ENCODE results near the gene TLE5. TPM values are rescaled to one million over a fixed set of nuclear protein-coding genes. Genes with fewer than 3 reads are reported as not detected.

Gene TLE5
- total RNA-seq, 1 donor from 2014 or later: 98.1 TPM

DNA sequence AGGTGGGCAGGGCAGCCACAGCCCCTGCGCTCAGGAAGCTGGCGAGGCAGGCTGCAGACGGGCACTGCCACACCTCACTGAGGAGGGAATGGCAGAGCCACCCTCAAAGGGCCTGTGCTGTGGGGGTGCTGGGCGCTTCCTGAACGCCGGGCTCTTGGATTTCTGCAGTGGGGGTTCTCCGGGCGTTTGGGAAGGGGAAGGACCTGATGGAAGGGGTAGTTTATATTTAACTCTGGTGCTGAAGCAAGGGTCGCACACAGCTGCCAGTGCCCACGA, 42.4 kb upstream of the TLE5 start:
- Histone ChIP-seq H3K27me3 (ENCODE audit: control insufficient read depth in 3 of 3, insufficient read depth in 3 of 3, low read length in 3 of 3) (no peaks in the 10 kb centered on the region), H3K36me3 (ENCODE audit: control insufficient read depth in 3 of 3, insufficient read depth in 3 of 3, low read length in 3 of 3) (peaks cover 0 to 2% (median 0%) of the 10 kb centered on the region in 3 donors), H3K9me3 (ENCODE audit: control insufficient read depth in 3 of 3, low read length in 3 of 3) (no peaks in the 10 kb centered on the region), H3K4me3 (ENCODE audit: low read length in 3 of 3) (no peak overlapping the region), H3K9ac (ENCODE audit: low read depth in 1 of 3, low read length in 3 of 3) (no peak overlapping the region), H3K4me1 (ENCODE audit: control insufficient read depth in 3 of 3, insufficient read depth in 3 of 3, low read length in 3 of 3) (peaks cover 38 to 71% (median 59%) of the 10 kb centered on the region in 3 donors), H3K27ac (ENCODE audit: low read depth, low read length) (no peak overlapping the region)

DNA sequence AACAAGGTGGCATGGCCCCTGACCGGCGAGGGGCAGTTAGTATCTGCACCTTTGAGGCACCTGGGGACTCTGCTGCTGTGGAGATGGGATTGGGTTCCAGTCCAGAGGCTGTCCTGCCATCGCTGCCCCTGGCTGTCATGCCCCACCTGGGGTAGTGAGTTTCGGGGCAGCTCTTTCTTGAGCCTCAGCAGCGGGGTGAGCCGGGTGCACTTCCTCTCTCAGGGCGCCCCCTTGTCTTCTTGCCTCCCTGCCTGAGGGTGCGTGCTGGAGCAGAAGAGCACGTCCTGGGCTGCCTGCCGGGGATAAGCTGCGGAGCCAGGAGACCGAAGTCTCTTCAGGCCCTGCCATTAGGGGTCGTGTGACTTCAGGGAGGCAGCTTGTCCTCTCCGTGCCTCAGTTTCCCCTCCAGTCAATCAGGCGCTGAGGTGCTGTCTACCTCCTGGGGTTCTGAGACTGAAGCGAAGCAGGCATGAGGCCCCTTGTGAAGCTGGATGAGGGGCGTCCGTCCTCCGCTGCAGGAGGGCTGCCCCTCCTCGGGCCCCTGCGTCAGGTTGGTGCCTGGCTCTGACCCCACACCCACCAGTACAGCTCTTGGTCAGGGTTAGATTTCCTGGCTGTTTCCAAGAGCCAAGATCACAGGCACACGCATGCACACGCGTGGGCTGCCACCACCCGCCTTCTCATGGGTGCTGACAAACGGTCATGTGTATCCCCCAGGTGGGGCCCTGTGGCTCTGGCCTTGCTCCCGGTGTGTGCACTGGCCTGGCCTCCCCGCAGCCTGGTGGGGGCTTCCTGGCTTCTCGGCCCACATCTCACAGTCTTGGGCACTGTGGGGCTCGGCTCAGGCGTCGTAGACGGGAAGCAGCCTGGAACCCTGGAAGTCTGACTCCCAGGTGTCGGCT, 40.2 kb upstream of the TLE5 start:
- Histone ChIP-seq H3K27ac (ENCODE audit: low read depth, low read length) (no peak overlapping the region), H3K9me3 (ENCODE audit: control insufficient read depth in 3 of 3, low read length in 3 of 3) (no peaks in the 10 kb centered on the region), H3K27me3 (ENCODE audit: control insufficient read depth in 3 of 3, insufficient read depth in 3 of 3, low read length in 3 of 3) (no peaks in the 10 kb centered on the region), H3K4me3 (ENCODE audit: low read length in 3 of 3) (no peak overlapping the region), H3K36me3 (ENCODE audit: control insufficient read depth in 3 of 3, insufficient read depth in 3 of 3, low read length in 3 of 3) (peaks cover 0 to 2% (median 0%) of the 10 kb centered on the region in 3 donors), H3K9ac (ENCODE audit: low read depth in 1 of 3, low read length in 3 of 3) (peak overlapping the region in 1 of 3 donors; percentile 16), H3K4me1 (ENCODE audit: control insufficient read depth in 3 of 3, insufficient read depth in 3 of 3, low read length in 3 of 3) (peaks cover 59 to 85% (median 74%) of the 10 kb centered on the region in 3 donors)

DNA sequence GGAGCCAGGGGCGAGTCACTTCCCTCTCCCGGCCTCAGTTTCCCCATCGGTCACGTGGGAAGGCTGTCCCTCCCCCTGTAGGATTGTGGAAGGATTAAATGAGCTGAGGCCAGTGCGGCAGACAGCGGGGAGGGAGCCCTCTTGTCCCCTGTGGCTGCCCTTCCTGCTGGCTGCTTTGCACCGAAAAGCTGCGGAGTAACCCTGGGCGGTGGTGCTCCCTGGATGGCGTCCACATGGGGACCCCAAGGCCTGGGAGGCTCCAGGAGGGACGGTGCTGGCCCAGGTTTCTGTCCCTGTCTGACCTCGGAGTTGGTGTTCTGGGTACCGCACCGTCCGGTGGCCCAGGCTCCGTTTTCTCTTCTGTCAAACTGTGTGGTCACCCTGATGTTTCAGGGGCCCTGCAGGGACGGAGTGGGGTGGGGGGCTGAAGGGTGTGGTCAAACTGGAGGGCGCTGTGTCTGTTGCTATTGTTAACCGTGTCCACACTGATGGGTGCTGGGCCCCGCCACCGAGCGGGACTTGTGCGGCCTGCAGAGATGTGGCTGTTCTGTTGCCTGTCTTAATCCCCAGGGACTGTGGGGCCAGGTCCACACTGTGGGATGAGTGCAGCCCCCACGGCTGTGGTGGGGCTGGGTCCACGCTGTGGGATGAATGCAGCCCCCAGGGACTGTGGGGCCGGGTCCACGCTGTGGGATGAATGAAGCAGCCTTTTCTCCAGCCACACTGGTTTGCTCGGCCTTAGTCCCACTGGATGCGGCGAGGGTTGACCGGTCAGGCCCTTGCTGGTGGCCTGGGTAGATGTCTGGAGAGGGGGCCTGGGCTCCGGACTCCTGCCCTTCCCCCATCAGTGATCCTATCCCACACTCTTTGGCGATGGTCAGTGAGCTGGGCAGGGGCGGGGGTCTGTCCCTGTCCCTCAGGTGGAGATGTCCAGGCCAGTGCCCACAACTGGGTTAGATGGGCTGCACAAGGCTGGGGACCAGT, 38.7 kb upstream of the TLE5 start:
- Histone ChIP-seq H3K36me3 (ENCODE audit: control insufficient read depth in 3 of 3, insufficient read depth in 3 of 3, low read length in 3 of 3) (peaks cover 0 to 2% (median 0%) of the 10 kb centered on the region in 3 donors), H3K27me3 (ENCODE audit: control insufficient read depth in 3 of 3, insufficient read depth in 3 of 3, low read length in 3 of 3) (no peaks in the 10 kb centered on the region), H3K4me3 (ENCODE audit: low read length in 3 of 3) (no peak overlapping the region), H3K27ac (ENCODE audit: low read depth, low read length) (no peak overlapping the region), H3K9me3 (ENCODE audit: control insufficient read depth in 3 of 3, low read length in 3 of 3) (no peaks in the 10 kb centered on the region), H3K9ac (ENCODE audit: low read depth in 1 of 3, low read length in 3 of 3) (peak overlapping the region; percentile 6 to 99 (median 10)), H3K4me1 (ENCODE audit: control insufficient read depth in 3 of 3, insufficient read depth in 3 of 3, low read length in 3 of 3) (peaks cover 66 to 87% (median 81%) of the 10 kb centered on the region in 3 donors)

DNA sequence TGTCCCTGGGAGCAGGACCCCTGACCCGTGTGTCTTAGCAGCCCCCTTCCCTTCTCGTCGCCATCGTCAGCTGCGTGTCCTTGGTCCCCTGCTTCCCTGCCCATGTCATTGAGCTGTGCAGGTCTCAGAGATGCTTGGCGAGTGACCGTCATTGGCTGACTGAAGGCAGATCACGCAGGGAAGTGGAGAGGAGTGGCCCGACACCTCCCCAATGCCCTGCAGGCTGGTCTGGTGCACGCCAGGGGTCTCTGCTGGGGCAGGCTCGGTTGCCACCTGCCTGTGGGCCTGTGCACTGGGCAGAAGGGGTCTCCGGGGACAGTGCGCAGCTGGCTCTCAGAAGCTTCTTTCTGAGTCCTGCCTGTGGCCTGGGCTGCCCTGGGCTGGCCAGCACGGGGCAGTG, 38.0 kb upstream of the TLE5 start:
- H3K4me1 ChIP-seq (ENCODE audit: control insufficient read depth in 3 of 3, insufficient read depth in 3 of 3, low read length in 3 of 3): peaks cover 68 to 87% (median 82%) of the 10 kb centered on the region in 3 donors
- H3K27me3 ChIP-seq (ENCODE audit: control insufficient read depth in 3 of 3, insufficient read depth in 3 of 3, low read length in 3 of 3): no peaks in the 10 kb centered on the region
- peak overlapping the region; percentile 6 to 99 (median 43) for H3K9ac ChIP-seq (ENCODE audit: low read depth in 1 of 3, low read length in 3 of 3)
- H3K27ac ChIP-seq (ENCODE audit: low read depth, low read length): no peak overlapping the region
- no peaks in the 10 kb centered on the region for H3K9me3 ChIP-seq (ENCODE audit: control insufficient read depth in 3 of 3, low read length in 3 of 3)
- H3K4me3 ChIP-seq (ENCODE audit: low read length in 3 of 3): peak overlapping the region in 1 of 3 donors; percentile 13
- H3K36me3 ChIP-seq (ENCODE audit: control insufficient read depth in 3 of 3, insufficient read depth in 3 of 3, low read length in 3 of 3): peaks cover 0 to 2% (median 0%) of the 10 kb centered on the region in 3 donors

DNA sequence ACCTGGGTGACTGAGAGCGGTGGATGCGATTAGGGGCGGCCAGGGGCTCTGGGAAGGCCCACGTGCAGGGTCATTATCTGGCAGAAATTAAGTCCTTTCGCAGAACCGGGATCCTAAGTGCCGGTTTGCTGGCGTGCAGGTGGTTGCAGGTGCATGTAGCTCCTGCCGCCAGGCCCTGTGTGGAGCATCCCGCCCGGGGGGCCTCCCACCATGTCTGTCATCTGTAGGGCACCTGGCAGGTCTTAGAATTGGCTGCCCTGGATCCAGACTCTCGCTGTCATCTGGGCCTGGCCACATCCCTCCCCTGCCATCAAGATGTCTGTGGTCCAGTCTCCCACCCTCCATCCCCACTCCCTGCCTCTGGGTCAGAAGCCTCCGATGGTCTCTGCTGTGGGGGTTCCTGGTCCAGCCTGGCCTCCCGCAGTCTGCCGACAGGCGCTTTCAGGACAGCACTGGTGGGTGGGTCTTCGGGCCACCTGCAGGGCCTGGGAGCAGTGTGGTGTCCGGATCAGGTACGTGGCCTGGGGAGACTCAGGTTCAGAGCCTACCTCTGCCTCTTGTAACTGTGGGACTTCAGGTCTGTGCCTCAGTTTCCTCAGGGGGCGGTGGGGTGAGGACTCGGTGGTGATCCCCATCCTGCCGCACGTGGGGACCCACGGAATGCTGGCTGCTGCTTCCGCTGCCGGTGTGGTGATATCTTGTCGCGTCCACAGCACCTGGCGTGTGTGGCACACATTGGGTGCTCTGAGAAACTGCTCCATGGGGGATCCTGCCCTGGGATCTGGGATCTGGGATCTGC, 37.3 kb upstream of the TLE5 start:
- Histone ChIP-seq H3K9me3 (ENCODE audit: control insufficient read depth in 3 of 3, low read length in 3 of 3) (no peaks in the 10 kb centered on the region), H3K27ac (ENCODE audit: low read depth, low read length) (peak overlapping the region; percentile 81), H3K36me3 (ENCODE audit: control insufficient read depth in 3 of 3, insufficient read depth in 3 of 3, low read length in 3 of 3) (peaks cover 0 to 2% (median 0%) of the 10 kb centered on the region in 3 donors), H3K4me3 (ENCODE audit: low read length in 3 of 3) (peak overlapping the region; percentile 68 to 91 (median 87)), H3K27me3 (ENCODE audit: control insufficient read depth in 3 of 3, insufficient read depth in 3 of 3, low read length in 3 of 3) (no peaks in the 10 kb centered on the region), H3K9ac (ENCODE audit: low read depth in 1 of 3, low read length in 3 of 3) (peak overlapping the region; percentile 85 to 99 (median 98)), H3K4me1 (ENCODE audit: control insufficient read depth in 3 of 3, insufficient read depth in 3 of 3, low read length in 3 of 3) (peaks cover 72 to 92% (median 84%) of the 10 kb centered on the region in 3 donors)

DNA sequence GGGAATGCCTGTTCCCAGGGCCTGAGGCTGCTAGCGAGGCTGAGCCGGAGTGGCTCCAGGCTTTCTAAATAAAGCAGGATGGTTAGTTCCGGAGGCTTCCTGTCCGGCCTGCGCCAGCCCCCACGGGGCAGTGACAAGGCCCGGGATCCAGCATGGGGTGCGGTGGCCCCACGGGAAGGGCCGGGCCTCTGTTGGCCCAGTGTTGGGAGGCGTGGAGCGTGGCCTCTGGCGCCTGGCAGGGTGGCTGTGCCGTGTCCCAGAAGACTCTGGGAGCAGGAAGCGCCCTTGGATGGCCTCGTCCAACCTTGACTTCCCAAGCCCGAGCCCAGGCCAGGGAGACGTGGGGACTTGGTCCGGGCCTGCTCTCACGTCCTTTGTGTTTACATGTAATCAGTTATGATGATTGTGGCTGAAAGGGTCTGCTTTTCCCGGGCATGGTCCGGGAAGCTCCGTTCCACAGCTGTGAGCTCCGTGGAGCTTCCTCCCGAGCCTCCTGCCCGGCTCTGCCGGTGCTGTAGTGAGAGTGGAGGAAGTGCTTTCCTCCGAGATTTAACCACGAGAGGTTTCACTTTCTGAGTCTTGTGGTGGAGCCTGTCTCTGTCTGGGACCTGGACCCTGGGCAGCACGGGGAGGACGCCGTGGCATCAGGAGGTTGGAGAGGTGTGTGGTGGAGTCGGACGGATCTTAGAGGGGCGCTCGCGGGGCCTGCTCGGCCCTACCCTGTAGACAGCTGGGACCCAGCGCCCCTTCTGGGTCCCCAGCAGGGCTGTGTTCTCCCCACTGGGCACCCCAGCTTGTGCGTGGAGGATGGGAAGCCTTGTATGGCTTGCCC, 36.4 kb upstream of the TLE5 start:
- no peaks in the 10 kb centered on the region for H3K27me3 ChIP-seq (ENCODE audit: control insufficient read depth in 3 of 3, insufficient read depth in 3 of 3, low read length in 3 of 3)
- H3K4me3 ChIP-seq (ENCODE audit: low read length in 3 of 3): peak overlapping the region; percentile 68 to 91 (median 87)
- peak overlapping the region; percentile 85 to 99 (median 98) for H3K9ac ChIP-seq (ENCODE audit: low read depth in 1 of 3, low read length in 3 of 3)
- H3K4me1 ChIP-seq (ENCODE audit: control insufficient read depth in 3 of 3, insufficient read depth in 3 of 3, low read length in 3 of 3): peaks cover 72 to 83% (median 77%) of the 10 kb centered on the region in 3 donors
- H3K27ac ChIP-seq (ENCODE audit: low read depth, low read length): peak overlapping the region; percentile 81
- peaks cover 0 to 2% (median 0%) of the 10 kb centered on the region in 3 donors for H3K36me3 ChIP-seq (ENCODE audit: control insufficient read depth in 3 of 3, insufficient read depth in 3 of 3, low read length in 3 of 3)
- H3K9me3 ChIP-seq (ENCODE audit: control insufficient read depth in 3 of 3, low read length in 3 of 3): no peaks in the 10 kb centered on the region

DNA sequence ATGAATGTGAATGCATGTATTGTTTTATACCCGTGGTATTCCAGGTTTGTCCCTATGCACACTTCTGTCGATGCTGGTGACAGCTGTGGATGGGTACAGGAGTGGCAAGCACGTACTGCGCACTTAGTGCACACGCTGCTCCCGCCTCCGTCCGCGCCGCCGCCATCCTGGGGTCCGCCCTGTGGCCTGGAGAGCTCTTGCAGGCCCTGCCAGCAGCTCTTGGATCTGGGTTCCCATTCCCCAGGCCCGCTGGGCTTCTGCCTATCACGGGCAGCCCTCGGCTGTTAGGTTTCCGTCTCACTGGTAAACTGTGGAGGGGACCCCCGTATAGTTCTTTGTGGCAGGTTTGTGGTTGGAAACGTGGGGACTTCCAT, 35.8 kb upstream of the TLE5 start:
- Histone ChIP-seq H3K36me3 (ENCODE audit: control insufficient read depth in 3 of 3, insufficient read depth in 3 of 3, low read length in 3 of 3) (peaks cover 0 to 2% (median 0%) of the 10 kb centered on the region in 3 donors), H3K4me1 (ENCODE audit: control insufficient read depth in 3 of 3, insufficient read depth in 3 of 3, low read length in 3 of 3) (peaks cover 72 to 81% (median 75%) of the 10 kb centered on the region in 3 donors), H3K27me3 (ENCODE audit: control insufficient read depth in 3 of 3, insufficient read depth in 3 of 3, low read length in 3 of 3) (no peaks in the 10 kb centered on the region), H3K27ac (ENCODE audit: low read depth, low read length) (peak overlapping the region; percentile 81), H3K4me3 (ENCODE audit: low read length in 3 of 3) (peak overlapping the region; percentile 68 to 91 (median 87)), H3K9me3 (ENCODE audit: control insufficient read depth in 3 of 3, low read length in 3 of 3) (no peaks in the 10 kb centered on the region), H3K9ac (ENCODE audit: low read depth in 1 of 3, low read length in 3 of 3) (peak overlapping the region; percentile 85 to 99 (median 98))

DNA sequence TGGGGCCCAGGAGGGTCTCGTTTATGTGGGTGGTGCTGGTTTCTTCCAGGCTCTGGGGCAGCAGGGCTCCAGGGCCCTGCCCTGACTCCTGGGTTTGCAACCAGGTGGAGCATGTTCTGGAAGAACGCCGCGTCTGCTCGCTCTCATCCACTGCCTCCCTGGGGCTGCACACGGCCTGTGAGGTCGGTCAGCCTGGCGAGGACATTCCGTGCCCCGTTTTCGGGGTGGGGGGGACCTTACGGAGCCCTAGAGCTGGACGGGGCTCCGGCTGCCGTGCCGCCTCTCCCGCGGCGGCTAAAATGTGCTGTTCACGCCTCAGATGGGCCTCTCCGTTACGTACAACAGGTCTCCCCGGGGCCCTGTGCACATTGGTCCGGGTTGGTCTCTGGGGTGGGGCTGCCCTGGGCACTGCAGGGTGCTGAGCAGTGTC, 35.2 kb upstream of the TLE5 start:
- peak overlapping the region; percentile 68 to 91 (median 87) for H3K4me3 ChIP-seq (ENCODE audit: low read length in 3 of 3)
- peak overlapping the region; percentile 81 for H3K27ac ChIP-seq (ENCODE audit: low read depth, low read length)
- H3K9me3 ChIP-seq (ENCODE audit: control insufficient read depth in 3 of 3, low read length in 3 of 3): no peaks in the 10 kb centered on the region
- H3K36me3 ChIP-seq (ENCODE audit: control insufficient read depth in 3 of 3, insufficient read depth in 3 of 3, low read length in 3 of 3): peaks cover 0 to 2% (median 0%) of the 10 kb centered on the region in 3 donors
- peak overlapping the region; percentile 85 to 99 (median 98) for H3K9ac ChIP-seq (ENCODE audit: low read depth in 1 of 3, low read length in 3 of 3)
- no peaks in the 10 kb centered on the region for H3K27me3 ChIP-seq (ENCODE audit: control insufficient read depth in 3 of 3, insufficient read depth in 3 of 3, low read length in 3 of 3)
- peaks cover 69 to 78% (median 70%) of the 10 kb centered on the region in 3 donors for H3K4me1 ChIP-seq (ENCODE audit: control insufficient read depth in 3 of 3, insufficient read depth in 3 of 3, low read length in 3 of 3)

Data from skeletal muscle tissue (tissue), 4 donors.